Lung (tissue), 12 donors: ENCODE measurements around the gene ERBB4. TPM values are rescaled to one million over a fixed set of nuclear protein-coding genes. Genes with fewer than 3 reads are reported as not detected.
"Not testable (repeated sequence)": the region's sequence is repeated elsewhere in the genome, so short reads cannot be mapped to it uniquely, and the experiment has no call there.

Experiments used
- ATAC-seq: fragments of 200-7000 bp; cut with Tn5 transposase; one replicate; pipeline ENCODE4 v1.9.1; 2020; ENCODE audit warnings: moderate number of reproducible peaks; ENCODE audit not compliant: insufficient read depth, low FRiP score
- DNase-seq, 3 donors: peaks; one replicate each; pipeline ENCODE4 v3.0.0-alpha.2; 2013 to 2017
- H3K27ac ChIP-seq, 2 donors: one replicate each; pipeline ENCODE4 v1.5.1; 2013; ENCODE audit warnings: mild to moderate bottlenecking in 2 of 2, moderate library complexity in 2 of 2, control low read depth in 1 of 2, inconsistent platforms in 1 of 2, low read depth in 1 of 2, low read length in 1 of 2
- H3K27me3 ChIP-seq, 3 donors: one replicate each; pipeline ENCODE4 v1.5.1; 2013; ENCODE audit warnings: low read length in 2 of 3; ENCODE audit not compliant: control insufficient read depth in 3 of 3, insufficient read depth in 3 of 3
- H3K36me3 ChIP-seq, 4 donors: one replicate each; pipeline ENCODE4 v1.5.1; 2013; ENCODE audit warnings: low read length in 4 of 4, mild to moderate bottlenecking in 1 of 4, moderate library complexity in 1 of 4; ENCODE audit not compliant: control insufficient read depth in 4 of 4, insufficient read depth in 4 of 4
- H3K4me1 ChIP-seq, 5 donors: one replicate each; pipeline ENCODE4 v1.5.1; 2013; ENCODE audit warnings: low read length in 5 of 5, mild to moderate bottlenecking in 2 of 5, moderate library complexity in 1 of 5; ENCODE audit not compliant: control insufficient read depth in 5 of 5, insufficient read depth in 5 of 5
- H3K4me3 ChIP-seq: one replicate; pipeline ENCODE4 v1.5.1; 2013; ENCODE audit warnings: mild to moderate bottlenecking, control low read depth, moderate library complexity
- H3K9ac ChIP-seq, 2 donors: one replicate each; pipeline ENCODE4 v1.5.1; 2013; ENCODE audit warnings: low read length in 2 of 2, control low read depth in 1 of 2; ENCODE audit not compliant: insufficient read depth in 1 of 2
- H3K9me3 ChIP-seq, 4 donors: one replicate each; pipeline ENCODE4 v1.5.1; 2013; ENCODE audit warnings: low read length in 3 of 4, mild to moderate bottlenecking in 1 of 4, moderate library complexity in 1 of 4; ENCODE audit not compliant: control insufficient read depth in 4 of 4, insufficient read depth in 3 of 4
- CTCF ChIP-seq: IDR thresholded peaks from 2 replicates; pipeline ENCODE4 v1.5.1; 2012; ENCODE audit warnings: mild to moderate bottlenecking; ENCODE audit errors: control extremely low read depth, extremely low read depth
- WGBS, 2 donors: extraction: QIAGEN DNeasy Blood & Tissue Kit; methylation state at CpG; one replicate each; pipeline ENCODE4 v1.1.7; 2013; 5-methylcytosine and 5-hydroxymethylcytosine counted together
- polyA plus RNA-seq, 2 donors: library from polyadenylated mRNA; stranded (reverse); fragments of 200-250 nt; gene quantifications; one replicate each; pipeline ENCODE4 v1.2.1, GENCODE V29; 2013
- total RNA-seq, 2 donors: library from RNA; depleted of rRNA in 1 of 2; stranded (reverse); fragments of >200 nt in 1 of 2; gene quantifications; one replicate each; pipeline ENCODE4 v1.2.1, GENCODE V29; 2014 to 2021
- donor health status: control.
- donor health status: control.
- donor health status: Bipolar disorder and iron deficiency.
- donor health status: healthy.
- donor health status: DM: yes; HTN: yes; CAD: no.

ERBB4 gene
- total and polyA plus RNA-seq, 4 donors = 0.41 to 16.8 (median 5.3) TPM

GRCh38 chr2:211724933-211725332 is 813.7 kb downstream of the ERBB4 start:
- H3K9me3 ChIP-seq = no peaks in the 10 kb centered on the region
- TF ChIP-seq CTCF = no peak
- WGBS, 2 donors = 81 to 93% methylated on average over 5 of the region's 5 CpGs
- DNase-seq (no peak), ATAC-seq (no peak)
- no peaks in the 10 kb centered on the region for H3K36me3 ChIP-seq
- no peaks in the 10 kb centered on the region for H3K27me3 ChIP-seq
- no peak overlapping the region for H3K9ac ChIP-seq
- no peak overlapping the region for H3K27ac ChIP-seq
- H3K4me3 ChIP-seq = no peak overlapping the region
- H3K4me1 ChIP-seq = no peaks in the 10 kb centered on the region

GRCh38 chr2:211723398-211723797 is 815.2 kb downstream of the ERBB4 start:
- Histone ChIP-seq H3K4me1 (no peaks in the 10 kb centered on the region), H3K27ac (no peak overlapping the region), H3K36me3 (no peaks in the 10 kb centered on the region), H3K27me3 (no peaks in the 10 kb centered on the region), H3K9ac (no peak overlapping the region), H3K4me3 (no peak overlapping the region), H3K9me3 (no peaks in the 10 kb centered on the region)
- TF ChIP-seq CTCF = no peak
- no peak for ATAC-seq
- 80 to 87% methylated on average over 1 of the region's 1 CpG for WGBS, 2 donors
- DNase-seq = no peak

- Histone ChIP-seq H3K36me3 (no peaks in the 10 kb centered on the region), H3K4me3 (no peak overlapping the region), H3K27ac (no peak overlapping the region), H3K4me1 (no peaks in the 10 kb centered on the region), H3K27me3 (no peaks in the 10 kb centered on the region), H3K9ac (no peak overlapping the region), H3K9me3 (no peaks in the 10 kb centered on the region)
- no peak for DNase-seq
- no peak for ATAC-seq
- no peak for TF ChIP-seq CTCF
- 92% methylated on average over 2 of the region's 2 CpGs for WGBS, 2 donors
These were observed 815.7 kb downstream of the ERBB4 start for GRCh38 chr2:211722928-211723327.

- not testable (repeated sequence) for H3K27me3 ChIP-seq, H3K36me3 ChIP-seq, H3K9me3 ChIP-seq, H3K9ac ChIP-seq, DNase-seq, ATAC-seq, H3K4me1 ChIP-seq, H3K27ac ChIP-seq, H3K4me3 ChIP-seq
- 85 to 96% methylated on average over 9 of the region's 9 CpGs for WGBS, 2 donors
These were observed 816.7 kb downstream of the ERBB4 start for GRCh38 chr2:211721874-211722273.
